H1 (cell line): Measurements from ENCODE around the gene CENATAC. TPM values are rescaled to one million over a fixed set of nuclear protein-coding genes. Genes with fewer than 3 reads are reported as not detected.

Source experiments
- CTCF ChIA-PET: fragments of 300-600 bp; sonication (Branson Sonifier 250); formaldehyde crosslinking; loops from one replicate; lab custom pipeline; 2021; ENCODE audit not compliant: partially characterized antibody; lab: Charles Lee
- POLR2A ChIA-PET: fragments of 300-600 bp; sonication (Branson Sonifier 250); formaldehyde crosslinking; loops from one replicate; lab custom pipeline; 2021; ENCODE audit warnings: inconsistent platforms; ENCODE audit not compliant: partially characterized antibody; lab: Charles Lee
- DNase-seq, 2 experiments: peaks; one replicate each; pipeline versions ENCODE4 v3.0.0 to v3.0.0-alpha.2; 2010 to 2022; ENCODE audit warnings: low spot score in 2 of 2, low read depth in 1 of 2, mixed read lengths in 1 of 2
- FAIRE-seq: peaks from 2 replicates; lab custom pipeline; 2011; peaks lifted over from hg19 to GRCh38; lab: Jason Lieb, UNC
- H2AFZ ChIP-seq: 2 replicates; pipeline ENCODE4 v1.8.1; 2012; ENCODE audit warnings: low read length, inconsistent platforms
- H2AK5ac ChIP-seq: 2 replicates; pipeline ENCODE4 v1.6.1; 2013; ENCODE audit warnings: low read depth, low read length
- H2BK120ac ChIP-seq: replicated peaks from 2 replicates; pipeline ENCODE3; 2013; ENCODE audit warnings: low read depth, low read length, inconsistent platforms
- H2BK12ac ChIP-seq: 2 replicates; pipeline ENCODE4 v1.6.1; 2013; ENCODE audit warnings: low read depth, low read length
- H2BK15ac ChIP-seq: 2 replicates; pipeline ENCODE4 v1.6.1; 2013; ENCODE audit warnings: low read length
- H2BK20ac ChIP-seq: 2 replicates; pipeline ENCODE4 v1.6.1; 2013; ENCODE audit warnings: low read length
- H2BK5ac ChIP-seq: 2 replicates; pipeline ENCODE4 v1.6.1; 2013; ENCODE audit warnings: low read depth, low read length
- H3K14ac ChIP-seq: 2 replicates; pipeline ENCODE4 v1.6.1; 2013; ENCODE audit warnings: inconsistent platforms; ENCODE audit not compliant: insufficient read length
- H3K18ac ChIP-seq: 2 replicates; pipeline ENCODE4 v1.6.1; 2013; ENCODE audit warnings: low read length; ENCODE audit errors: extremely low read depth
- H3K23ac ChIP-seq: 2 replicates; pipeline ENCODE4 v1.6.1; 2013; ENCODE audit warnings: inconsistent platforms; ENCODE audit not compliant: insufficient read length
- H3K23me2 ChIP-seq: 2 replicates; pipeline ENCODE4 v1.6.1; 2013; ENCODE audit warnings: low read depth, low read length
- H3K27ac ChIP-seq: 2 replicates; pipeline ENCODE4 v1.6.1; 2011; ENCODE audit warnings: low read depth, low read length, inconsistent platforms
- H3K27me3 ChIP-seq, 4 experiments: replicated peaks in 1 of 4; 1 replicate in 1 of 4; 2 replicates in 3 of 4; pipeline versions ENCODE4 v1.6.1 to v1.8.1; 2011 to 2013; ENCODE audit warnings: low read length in 3 of 4, mild to moderate bottlenecking in 3 of 4, inconsistent platforms in 2 of 4, mixed read lengths in 2 of 4, moderate library complexity in 1 of 4; ENCODE audit not compliant: control insufficient read depth in 3 of 4, insufficient read depth in 3 of 4; ENCODE audit errors: extremely low read depth in 1 of 4
- H3K36me3 ChIP-seq, 4 experiments: 2 replicates each; pipeline versions ENCODE4 v1.6.1 to v1.8.1; 2011 to 2013; ENCODE audit warnings: mild to moderate bottlenecking in 4 of 4, low read length in 3 of 4, moderate library complexity in 2 of 4, control low read depth in 1 of 4, inconsistent platforms in 1 of 4; ENCODE audit not compliant: insufficient read depth in 4 of 4, control insufficient read depth in 2 of 4
- H3K4ac ChIP-seq: replicated peaks from 2 replicates; pipeline ENCODE3; 2013; ENCODE audit warnings: low read length, low read depth, mixed read lengths, inconsistent platforms; ENCODE audit not compliant: insufficient read length
- H3K4me1 ChIP-seq, 4 experiments: replicated peaks in 1 of 4; 1 replicate in 1 of 4; 2 replicates in 3 of 4; pipeline versions ENCODE4 v1.6.1 to v1.8.1; 2011 to 2013; ENCODE audit warnings: low read length in 3 of 4, inconsistent platforms in 2 of 4, mixed read lengths in 1 of 4; ENCODE audit not compliant: insufficient read depth in 4 of 4, control insufficient read depth in 3 of 4
- H3K4me2 ChIP-seq, 2 experiments: 2 replicates each; pipeline versions ENCODE4 v1.6.1 to v1.8.1; 2011 to 2013; ENCODE audit warnings: low read depth in 2 of 2, low read length in 2 of 2, control low read depth in 1 of 2, inconsistent platforms in 1 of 2, mild to moderate bottlenecking in 1 of 2; ENCODE audit not compliant: insufficient read depth in 1 of 2
- H3K4me3 ChIP-seq, 4 experiments: fragments of 200-600, 300-600 bp in 1 of 4; sonication (generic), shearing (Covaris generic), sonication (Bioruptor Twin) in 1 of 4; 2 replicates each; pipeline versions ENCODE4 v1.5.1 to v1.8.1; 2011 to 2016; ENCODE audit warnings: low read length in 4 of 4, low read depth in 3 of 4, control low read depth in 2 of 4, inconsistent platforms in 2 of 4, mild to moderate bottlenecking in 2 of 4, mixed read lengths in 1 of 4, moderate library complexity in 1 of 4; ENCODE audit not compliant: insufficient read depth in 2 of 4; ENCODE audit errors: extremely low read depth in 1 of 4
- H3K56ac ChIP-seq: replicated peaks from 2 replicates; pipeline ENCODE3; 2013; ENCODE audit warnings: low read depth, mild to moderate bottlenecking, mixed read lengths, low read length, inconsistent platforms; ENCODE audit not compliant: insufficient read length
- H3K79me1 ChIP-seq: 2 replicates; pipeline ENCODE4 v1.6.1; 2013; ENCODE audit warnings: low read depth, low read length, control low read depth
- H3K79me2 ChIP-seq, 2 experiments: 2 replicates each; pipeline versions ENCODE4 v1.6.1 to v1.8.1; 2012 to 2013; ENCODE audit warnings: low read length in 2 of 2, mild to moderate bottlenecking in 2 of 2, inconsistent platforms in 1 of 2; ENCODE audit not compliant: insufficient read depth in 2 of 2, control insufficient read depth in 1 of 2
- H3K9ac ChIP-seq, 4 experiments: replicated peaks in 1 of 4; 1 replicate in 1 of 4; 2 replicates in 3 of 4; pipeline versions ENCODE4 v1.6.1 to v1.8.1; 2011 to 2013; ENCODE audit warnings: low read depth in 3 of 4, low read length in 3 of 4, control low read depth in 2 of 4, mild to moderate bottlenecking in 2 of 4, moderate library complexity in 2 of 4, inconsistent platforms in 1 of 4; ENCODE audit errors: extremely low read depth in 1 of 4
- H3K9me3 ChIP-seq, 2 experiments: 2 replicates each; pipeline versions ENCODE4 v1.6.1 to v1.8.1; 2012 to 2013; ENCODE audit warnings: mild to moderate bottlenecking in 2 of 2, moderate library complexity in 2 of 2, control low read depth in 1 of 2, inconsistent platforms in 1 of 2, low read depth in 1 of 2, low read length in 1 of 2, mixed read lengths in 1 of 2; ENCODE audit not compliant: insufficient read depth in 2 of 2
- H4K20me1 ChIP-seq, 2 experiments: replicated peaks in 1 of 2; 2 replicates each; pipeline versions ENCODE3 to v1.8.1; 2011 to 2013; ENCODE audit warnings: inconsistent platforms in 2 of 2, low read length in 2 of 2, mild to moderate bottlenecking in 1 of 2; ENCODE audit not compliant: insufficient read depth in 2 of 2, control insufficient read depth in 1 of 2
- H4K5ac ChIP-seq: 2 replicates; pipeline ENCODE4 v1.6.1; 2013; ENCODE audit warnings: low read length, low read depth, mixed read lengths, inconsistent platforms; ENCODE audit not compliant: insufficient read length
- H4K8ac ChIP-seq: 2 replicates; pipeline ENCODE4 v1.8.0; 2013; ENCODE audit warnings: mild to moderate bottlenecking, moderate library complexity, low read length, inconsistent platforms; ENCODE audit not compliant: insufficient read depth; ENCODE audit errors: extremely low read depth
- H4K91ac ChIP-seq: replicated peaks from 2 replicates; pipeline ENCODE3; 2013; ENCODE audit warnings: low read length, mixed read lengths, inconsistent platforms; ENCODE audit not compliant: insufficient read length
- ASH2L ChIP-seq: fragments of 200-600, 300-600 bp; sonication (generic); IDR thresholded peaks from one replicate; pipeline ENCODE4 v1.7.1; 2017; ENCODE audit warnings: low read length
- BACH1 ChIP-seq: IDR thresholded peaks from 2 replicates; pipeline ENCODE4 v1.6.1; 2012; ENCODE audit warnings: low read length, improper control_type of control experiment
- MAFK ChIP-seq: IDR thresholded peaks from 2 replicates; pipeline ENCODE4 v1.6.1; 2012; ENCODE audit warnings: low read depth, mild to moderate bottlenecking, improper control_type of control experiment, low read length
- WGBS, 2 experiments: shearing (Covaris generic) in 1 of 2; methylation state at CpG; one replicate each; pipeline versions ENCODE4 v1.1.6 to v1.1.7; 2013 to 2015; ENCODE audit warnings: low lambda C conversion rate in 2 of 2, mixed read lengths in 2 of 2, inconsistent platforms in 1 of 2, low coverage in 1 of 2, missing lambda C conversion rate in 1 of 2; ENCODE audit not compliant: insufficient replicate concordance in 2 of 2, insufficient coverage in 1 of 2, insufficient read length in 1 of 2; ENCODE audit errors: extremely low coverage in 1 of 2, missing lambda C conversion rate in 1 of 2; 5-methylcytosine and 5-hydroxymethylcytosine counted together
- polyA plus RNA-seq, 7 experiments: library from polyadenylated mRNA; depleted of rRNA in 3 of 7; stranded (reverse) in 5 of 7; unstranded in 2 of 7; fragments of >200 nt in 5 of 7; fragments of 200-250 nt in 2 of 7; gene quantifications; 1 replicate in 5 of 7; 2 replicates in 1 of 7; 4 replicates in 1 of 7; pipeline versions ENCODE4 v1.2.1 to v1.2.3, GENCODE V29; 2011 to 2013; ENCODE audit warnings: missing spikeins in 2 of 7, mixed read lengths in 2 of 7
- total RNA-seq: library from RNA; stranded (reverse); fragmentation: NEBNext Ultra II Directional; extraction: Animal tissue kit (Norgen Biotek cat#: 25700); gene quantifications from 2 replicates; pipeline ENCODE4 v1.2.1, GENCODE V29; 2021

The CENATAC gene
- total and polyA plus RNA-seq, 2 of the 8 experiments (the other 6 are each of a cell fraction or from before 2014, with no cell fraction given): 22.7 to 36.4 TPM

DNA sequence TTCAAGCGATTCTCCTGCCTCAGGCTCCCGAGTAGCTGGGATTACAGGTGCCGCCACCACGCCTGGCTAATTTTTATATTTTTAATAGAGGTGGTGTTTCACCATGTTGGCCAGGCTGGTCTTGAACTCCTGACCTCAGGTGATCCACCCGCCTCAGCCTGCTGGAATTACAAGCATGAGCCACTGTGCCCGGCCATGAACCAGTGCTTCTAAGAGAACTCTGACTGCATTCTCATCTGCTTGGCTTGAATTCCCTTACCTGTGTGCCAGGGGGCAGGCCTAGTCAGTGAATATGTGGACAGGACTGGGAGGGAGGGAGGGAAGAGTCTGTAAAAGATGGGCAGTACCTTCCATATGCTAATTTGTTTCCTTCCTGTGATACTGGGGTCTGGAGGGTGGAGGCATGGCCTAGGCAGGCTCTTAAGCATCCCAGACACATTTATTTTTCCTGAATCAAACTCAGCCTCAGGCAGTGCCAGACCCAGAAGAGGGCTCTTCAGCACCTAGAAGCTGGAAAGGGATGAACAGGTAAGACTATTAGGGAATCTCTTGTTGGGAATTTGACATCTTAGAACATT lies 13.6 kb downstream of the CENATAC start:
- no peak overlapping the region for H4K8ac ChIP-seq
- no peak overlapping the region for H3K27ac ChIP-seq
- H3K23ac ChIP-seq: no peak overlapping the region
- no peak overlapping the region for H2BK120ac ChIP-seq
- no peaks in the 10 kb centered on the region for H3K79me1 ChIP-seq
- H3K56ac ChIP-seq: no peak overlapping the region
- H2AFZ ChIP-seq: no peak overlapping the region
- peaks cover 3 to 4% of the 10 kb centered on the region in 2 experiments for H4K20me1 ChIP-seq
- ChIA-PET CTCF (interaction anchor here (0.7 to 1.2 kb wide), 4 partner anchors 17 to 154 kb away, joined by 3 to 5 read pairs (median 4); no protein-coding TSS in a partner anchor), POLR2A (interaction anchor here (1.0 to 18.5 kb wide), 4 partner anchors 12 to 46 kb away, joined by 3 to 264 read pairs (median 115); partner anchors contain the start of genes CENATAC and SLC37A4)
- no peak overlapping the region for H2AK5ac ChIP-seq
- no peak overlapping the region for H3K18ac ChIP-seq
- H3K4ac ChIP-seq: no peak overlapping the region
- FAIRE-seq (no peak), DNase-seq (no peak)
- H2BK12ac ChIP-seq: no peak overlapping the region
- no peak overlapping the region for H2BK20ac ChIP-seq
- no peak overlapping the region for H3K14ac ChIP-seq
- no peak overlapping the region for H4K91ac ChIP-seq
- H3K4me3 ChIP-seq: no peak overlapping the region
- no peaks in the 10 kb centered on the region for H3K9me3 ChIP-seq
- TF ChIP-seq ASH2L (no peak), MAFK (no peak), BACH1 (no peak)
- WGBS, 2 experiments: 92% methylated on average over 5 of the region's 6 CpGs; no CpG with 5 or more reads in 1 of the 2 experiments
- no peak overlapping the region for H2BK5ac ChIP-seq
- H3K36me3 ChIP-seq: peaks cover 30 to 74% (median 56%) of the 10 kb centered on the region in 4 experiments
- H3K4me1 ChIP-seq: 0 out of 7 replicates have a peak, but pooled peaks cover 0 to under 1% (median 0%) of the 10 kb centered on the region in 4 experiments
- no peak overlapping the region for H2BK15ac ChIP-seq
- H3K4me2 ChIP-seq: no peak overlapping the region
- no peak overlapping the region for H4K5ac ChIP-seq
- H3K27me3 ChIP-seq: no peaks in the 10 kb centered on the region
- peaks cover 0 to 7% of the 10 kb centered on the region in 2 experiments; a peak in 2 of 4 replicates for H3K79me2 ChIP-seq
- no peaks in the 10 kb centered on the region; the same call in 1 of the 2 replicates for H3K23me2 ChIP-seq
- no peak overlapping the region for H3K9ac ChIP-seq
